NCI-H1417 treated with DMSO at 0.1 percent for 48 hours (cell line): Measurements from ENCODE around the gene ANAPC4.
"Not testable (repeated sequence)": the region's sequence is repeated elsewhere in the genome, so short reads cannot be mapped to it uniquely, and the experiment has no call there.

Source experiments
- DNase-seq: peaks from one replicate; lab custom pipeline; 2025; lab: John Stamatoyannopoulos, UW

ANAPC4 gene

GRCh38 chr4:25376754-25377571, at the start of gene ANAPC4:
ANAPC4 (plus strand) TSS chr4:25377263; CDS start chr4:25377428, 165 bp downstream.
- DNase-seq: peak; percentile 26

- DNase-seq: not testable (repeated sequence)
These were observed 48.6 kb upstream of the ANAPC4 start for GRCh38 chr4:25328463-25328862.

GRCh38 chr4:25330335-25330734, 46.7 kb upstream of the ANAPC4 start:
- DNase-seq: no peak

GRCh38 chr4:25330905-25331808, 45.9 kb upstream of the ANAPC4 start:
- no peak for DNase-seq

GRCh38 chr4:25343671-25344070, 33.4 kb upstream of the ANAPC4 start:
- no peak for DNase-seq

- DNase-seq: no peak
These were observed 31.3 kb upstream of the ANAPC4 start for GRCh38 chr4:25345744-25346143.

GRCh38 chr4:25346913-25347312, 30.1 kb upstream of the ANAPC4 start:
- DNase-seq: no peak

GRCh38 chr4:25347473-25347872, 29.6 kb upstream of the ANAPC4 start:
- no peak for DNase-seq

GRCh38 chr4:25347971-25348370, 29.1 kb upstream of the ANAPC4 start:
- no peak for DNase-seq

GRCh38 chr4:25350561-25350960, 26.5 kb upstream of the ANAPC4 start:
- no peak for DNase-seq

GRCh38 chr4:25351777-25352416, 25.2 kb upstream of the ANAPC4 start:
- DNase-seq: no peak

- DNase-seq: no peak
These were observed 21.0 kb upstream of the ANAPC4 start for GRCh38 chr4:25356068-25356467.

- DNase-seq: no peak
These were observed 18.4 kb upstream of the ANAPC4 start for GRCh38 chr4:25358515-25359275.

GRCh38 chr4:25361253-25361652, 15.8 kb upstream of the ANAPC4 start:
- DNase-seq: no peak

GRCh38 chr4:25367004-25367621, 9.9 kb upstream of the ANAPC4 start:
- DNase-seq: no peak

GRCh38 chr4:25367877-25368276, 9.2 kb upstream of the ANAPC4 start:
- no peak for DNase-seq

GRCh38 chr4:25368315-25368714, 8.7 kb upstream of the ANAPC4 start:
- DNase-seq: no peak

- DNase-seq: peak; percentile 47
These were observed 6.8 kb upstream of the ANAPC4 start for GRCh38 chr4:25370242-25370641.

- not testable (repeated sequence) for DNase-seq
These were observed 4.5 kb upstream of the ANAPC4 start for GRCh38 chr4:25372549-25372948.

- DNase-seq: no peak
These were observed 741 bp downstream of the ANAPC4 start for GRCh38 chr4:25377572-25378436.
